IPS-NIHi7 (cell line): ENCODE data around the gene CDK5RAP2.
A peak's percentile ranks its signal among the peaks of the same experiment; 100 is the strongest.
"Not testable (repeated sequence)": the region's sequence is repeated elsewhere in the genome, so short reads cannot be mapped to it uniquely, and the experiment has no call there.

Source experiments
- DNase-seq: peaks from one replicate; pipeline ENCODE4 v3.0.0; 2012; ENCODE audit warnings: mixed read lengths; ENCODE audit errors: extremely low spot score

The CDK5RAP2 gene

DNA sequence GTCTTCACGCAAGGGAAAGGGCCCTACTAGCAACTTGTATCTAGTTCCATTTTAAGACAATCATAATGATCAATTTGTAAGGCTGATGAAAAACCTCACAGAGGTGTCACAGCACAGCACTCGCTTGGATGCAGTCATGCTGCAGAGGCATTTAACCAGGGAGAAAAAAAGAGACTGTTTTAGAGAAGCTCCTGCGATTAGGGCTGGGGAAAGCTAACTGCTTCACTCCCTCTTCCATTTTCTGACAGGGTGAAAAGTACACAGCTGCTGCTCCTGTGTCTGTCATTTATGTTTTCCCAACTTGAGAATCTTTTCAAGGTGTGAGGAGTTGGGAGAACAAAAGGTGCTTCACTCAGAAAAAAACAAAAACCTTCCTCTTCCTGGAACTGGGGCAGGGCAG lies 106.4 kb downstream of the CDK5RAP2 start:
- no peak for DNase-seq

DNA sequence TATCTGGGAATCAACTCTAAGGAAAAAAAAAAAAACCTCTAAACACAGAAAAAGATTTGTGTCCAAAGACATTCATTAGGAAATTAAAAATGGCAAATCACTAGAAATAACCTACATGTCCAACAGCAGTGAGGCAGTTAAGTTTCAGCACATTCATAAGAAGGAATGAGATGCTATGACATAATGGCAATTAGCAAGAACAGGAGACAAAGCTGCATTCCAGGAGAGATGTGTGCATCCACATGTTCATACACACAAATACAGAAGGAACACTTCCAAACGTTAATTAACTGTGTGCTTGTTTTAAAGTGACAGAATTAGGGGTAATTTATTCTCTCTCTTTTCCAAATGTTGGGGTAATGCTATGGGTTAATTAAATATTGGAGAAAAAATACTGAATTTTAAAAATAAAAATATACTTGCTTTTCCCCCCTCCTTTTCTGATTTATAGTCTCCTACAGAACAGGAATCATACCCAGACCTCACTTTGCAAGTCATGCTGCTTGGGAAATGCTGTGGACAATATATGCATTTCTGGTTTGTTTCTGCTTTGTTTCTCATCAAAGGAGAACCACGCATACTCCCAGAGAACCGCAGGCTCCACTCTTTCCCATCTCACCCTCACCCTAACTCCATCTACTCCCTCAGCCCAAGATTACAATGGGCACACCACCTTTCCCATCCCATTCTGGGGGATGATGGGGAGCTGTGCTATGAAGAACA lies 114.1 kb downstream of the CDK5RAP2 start:
- DNase-seq, result no peak

DNA sequence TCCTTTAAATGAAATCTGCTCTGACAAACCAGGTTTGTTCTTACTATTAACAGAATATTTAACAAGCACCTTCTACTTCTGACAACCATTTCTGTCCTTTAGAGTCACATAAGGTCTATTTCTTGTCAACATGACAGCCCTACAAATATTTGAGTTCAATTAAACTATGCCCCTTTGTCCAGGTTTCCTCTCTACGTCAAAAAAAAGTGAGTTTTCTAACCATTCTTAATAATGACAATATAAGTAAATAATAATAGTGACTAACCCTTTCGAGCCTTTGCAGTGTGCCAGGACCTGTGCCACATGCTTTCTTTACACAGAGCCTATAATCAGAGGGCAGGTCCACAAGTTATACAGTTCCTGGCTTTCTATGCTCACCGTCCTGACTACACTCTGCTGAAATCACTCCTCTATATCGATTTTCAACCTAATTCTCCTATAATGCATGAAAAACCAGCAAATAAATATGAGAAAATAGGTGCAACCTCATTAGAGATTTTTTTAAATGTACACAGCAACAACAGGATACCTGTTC lies 115.0 kb downstream of the CDK5RAP2 start:
- no peak for DNase-seq

DNA sequence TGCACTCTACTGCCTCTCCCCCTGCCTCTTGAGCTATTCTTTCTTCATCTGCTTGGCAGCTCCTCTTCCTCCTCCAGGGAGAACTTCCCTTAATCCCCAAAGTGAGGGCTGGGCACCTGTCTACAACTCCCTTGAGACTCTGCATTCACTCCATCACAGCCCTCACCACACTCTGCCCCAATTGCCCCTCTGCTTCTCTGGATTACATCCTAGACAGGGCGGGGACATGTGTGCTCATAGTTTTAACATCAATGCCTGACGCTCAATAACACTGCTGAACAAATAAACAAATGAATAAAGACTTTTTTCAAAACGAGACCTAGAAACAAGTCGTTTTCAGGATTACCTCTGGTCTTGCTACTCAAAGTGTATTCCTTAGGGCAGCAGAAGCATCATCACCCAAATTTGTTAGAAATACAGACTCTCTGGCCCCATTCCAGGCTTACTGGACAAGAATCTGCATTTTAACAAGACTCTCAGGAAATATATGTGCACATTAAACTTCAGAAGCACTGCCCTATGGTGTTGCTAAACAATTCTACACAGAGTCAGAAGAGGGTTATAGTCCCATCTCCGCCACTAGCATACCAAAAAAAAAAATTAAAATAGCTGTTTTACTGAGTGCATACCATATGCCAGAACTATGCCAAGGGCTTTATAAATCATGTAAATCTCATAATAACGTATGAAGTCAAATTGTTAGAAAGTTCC lies 115.6 kb downstream of the CDK5RAP2 start:
- DNase-seq, result no peak

DNA sequence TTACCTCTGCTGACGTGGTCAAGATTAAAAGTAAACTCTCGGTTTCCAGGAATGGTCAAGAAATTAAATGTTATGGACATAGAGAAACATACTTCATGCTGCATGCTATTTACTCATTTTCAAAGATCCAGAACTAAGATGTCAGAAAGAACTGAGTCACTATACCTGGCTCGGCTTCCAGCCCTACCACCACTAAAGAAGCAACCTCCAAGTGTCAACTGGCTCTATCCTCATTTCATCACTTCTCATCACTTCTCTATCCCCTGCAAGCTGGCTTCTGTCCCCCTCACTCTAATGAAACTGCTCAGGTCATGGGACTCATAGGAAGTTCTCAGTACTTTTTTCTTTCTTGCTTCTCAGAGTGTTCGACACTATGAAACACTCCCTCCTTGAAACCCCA lies 116.2 kb downstream of the CDK5RAP2 start:
- no peak for DNase-seq

DNA sequence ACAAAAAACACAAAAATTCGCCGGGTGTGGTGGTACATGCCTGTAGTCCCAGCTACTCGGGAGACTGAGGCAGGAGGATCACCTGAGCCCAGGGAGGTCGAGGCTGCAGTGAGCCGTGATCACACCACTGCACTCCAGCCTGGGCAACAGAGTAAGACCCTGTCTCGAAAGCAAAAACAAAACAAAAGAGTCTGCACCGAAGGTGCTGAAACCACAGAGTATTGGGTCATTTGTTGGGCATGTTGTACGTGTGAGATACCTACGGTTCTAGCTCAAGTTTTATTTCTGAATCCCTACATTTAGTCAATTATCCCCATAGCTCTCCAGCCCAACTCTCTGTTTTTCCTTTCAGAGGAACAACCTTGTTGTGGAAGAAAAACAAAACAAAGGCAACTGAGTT lies 118.3 kb downstream of the CDK5RAP2 start:
- DNase-seq, result not testable (repeated sequence)

DNA sequence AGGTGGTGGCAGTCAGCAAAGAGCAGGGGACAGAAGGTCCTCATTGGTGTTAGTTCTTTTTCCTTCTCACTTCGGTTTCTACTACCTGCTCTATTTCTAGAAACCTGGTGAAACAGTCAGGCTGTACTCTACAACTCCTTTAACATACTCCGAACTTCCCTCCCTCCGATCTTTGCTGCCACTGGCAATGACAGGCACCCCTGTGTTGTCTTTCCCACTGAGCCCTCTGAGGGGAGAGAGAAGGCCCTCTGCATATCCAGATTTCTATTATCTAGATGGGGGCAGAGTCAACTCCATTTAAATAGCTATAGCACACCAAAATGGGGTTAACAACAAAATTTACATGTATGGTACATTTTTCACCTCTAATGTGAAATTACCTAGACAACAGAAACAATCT lies 123.7 kb downstream of the CDK5RAP2 start:
- DNase-seq, result no peak

DNA sequence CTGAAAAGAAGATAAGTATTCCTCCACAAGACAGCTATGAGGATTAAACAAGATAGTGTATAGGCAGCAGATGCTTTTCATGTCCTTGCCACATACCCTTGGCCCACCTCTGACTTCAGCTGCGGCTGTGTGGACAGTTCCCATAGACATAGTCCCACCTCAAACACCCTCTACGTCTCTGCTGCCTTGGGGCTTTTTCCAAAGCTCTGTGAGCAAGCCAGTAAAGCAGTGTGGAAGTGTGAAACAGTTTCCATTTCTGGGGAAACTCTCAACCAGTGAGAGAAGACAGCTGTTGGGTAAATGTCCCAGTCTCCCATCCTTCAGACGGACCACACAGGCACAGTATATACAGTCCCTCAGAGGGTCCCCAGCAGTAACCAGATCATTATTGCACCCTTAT lies 125.5 kb downstream of the CDK5RAP2 start:
- DNase-seq, result no peak

DNA sequence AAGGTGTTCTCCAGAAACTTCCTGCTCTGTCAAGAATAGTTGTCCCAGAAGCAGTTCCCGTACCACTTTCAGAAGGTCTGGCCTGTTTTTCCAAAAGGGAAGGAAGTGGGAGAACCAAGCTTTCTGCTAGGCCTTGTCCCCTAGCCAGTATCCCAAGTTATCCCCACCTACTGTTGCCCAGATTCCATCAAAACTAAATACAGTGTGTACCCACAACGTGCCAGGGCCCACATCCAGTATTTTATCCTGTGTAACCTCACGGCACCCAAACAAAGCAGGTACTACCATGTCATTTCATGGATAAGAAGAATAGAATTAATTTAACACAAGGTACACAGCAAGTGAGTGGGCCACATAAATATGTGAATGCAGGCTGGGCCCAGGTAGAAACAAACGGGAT lies 126.2 kb downstream of the CDK5RAP2 start:
- DNase-seq, result no peak

DNA sequence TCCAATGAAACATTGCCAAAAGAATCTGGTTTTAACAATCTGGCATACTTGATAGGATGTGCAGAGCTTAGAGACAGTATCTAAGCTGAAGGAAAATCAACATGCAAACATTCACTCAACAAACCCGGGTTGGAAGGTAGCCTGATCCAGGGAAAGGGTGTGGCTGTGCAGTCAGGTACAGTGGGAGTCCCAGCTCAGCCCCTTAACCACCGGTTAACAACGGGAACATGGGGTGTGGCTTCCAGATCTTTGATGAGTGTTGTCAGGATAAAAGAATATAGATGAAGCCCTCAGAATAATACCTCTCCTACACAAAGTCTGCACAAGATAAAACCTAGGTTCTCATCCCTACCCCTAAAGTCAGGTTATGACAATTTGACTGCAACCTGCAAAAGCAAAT lies 127.3 kb downstream of the CDK5RAP2 start:
- DNase-seq, result no peak

DNA sequence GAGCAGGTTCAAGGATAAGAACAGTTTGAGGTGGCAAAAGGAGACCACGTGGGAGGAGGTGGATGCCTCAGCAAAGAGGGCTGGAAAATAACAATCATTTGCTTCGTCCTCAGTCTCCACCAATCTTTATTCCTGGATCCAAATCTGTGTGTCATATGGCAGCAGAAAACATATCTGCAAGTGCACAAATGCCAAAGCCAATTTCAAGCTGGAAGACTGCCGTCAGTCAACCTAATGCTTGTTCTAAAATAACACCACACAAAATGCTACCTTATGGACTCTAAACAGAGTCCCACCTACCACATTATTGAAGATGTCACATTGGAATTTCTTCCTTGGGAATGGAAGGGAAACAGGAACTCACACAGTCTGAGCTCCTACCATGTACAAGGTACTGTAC lies 129.1 kb downstream of the CDK5RAP2 start:
- DNase-seq, result no peak

DNA sequence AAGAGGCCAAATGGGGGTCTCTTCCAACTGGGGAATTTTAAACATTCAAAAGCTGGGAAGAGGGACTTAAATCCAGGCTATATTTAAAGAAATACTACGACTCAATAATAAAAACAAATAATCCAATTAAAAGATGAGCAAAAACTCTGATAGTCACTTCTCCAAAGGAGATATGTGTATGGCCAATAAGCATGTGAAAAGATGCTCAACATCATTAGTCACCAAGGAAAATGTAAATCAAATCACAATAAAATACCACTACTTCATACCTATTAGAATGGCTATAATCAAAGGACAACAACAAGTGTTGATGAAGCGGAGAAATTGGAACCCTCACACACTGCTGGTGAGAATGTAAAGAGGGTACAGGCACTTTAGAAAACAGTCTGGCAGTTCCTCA lies 130.4 kb downstream of the CDK5RAP2 start:
- no peak for DNase-seq

DNA sequence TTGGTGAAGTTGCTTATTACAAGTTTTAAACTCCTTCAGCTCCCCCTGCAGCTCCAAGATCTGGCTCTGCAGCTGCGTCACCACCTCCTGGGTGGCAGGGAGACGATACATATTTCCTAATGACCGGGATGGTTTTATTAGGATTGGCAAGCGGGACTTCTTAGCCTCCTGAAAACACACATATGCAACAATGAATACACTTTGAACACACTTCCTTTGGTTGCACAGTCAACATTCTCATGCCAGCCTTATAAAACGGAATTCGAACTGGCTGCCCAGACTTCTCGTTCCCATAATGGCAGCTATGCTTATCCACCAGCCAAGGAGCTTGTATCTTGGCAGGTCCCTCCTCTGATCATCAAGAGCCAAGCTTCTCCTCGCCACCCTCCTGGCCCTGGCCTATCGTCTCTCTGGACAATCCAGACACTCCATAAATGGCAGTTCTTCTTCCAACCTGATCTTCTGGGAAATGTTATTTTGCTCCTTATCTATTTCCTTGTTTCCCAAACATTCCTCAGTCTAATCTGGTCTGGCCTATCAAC lies 131.9 kb downstream of the CDK5RAP2 start:
- no peak for DNase-seq

DNA sequence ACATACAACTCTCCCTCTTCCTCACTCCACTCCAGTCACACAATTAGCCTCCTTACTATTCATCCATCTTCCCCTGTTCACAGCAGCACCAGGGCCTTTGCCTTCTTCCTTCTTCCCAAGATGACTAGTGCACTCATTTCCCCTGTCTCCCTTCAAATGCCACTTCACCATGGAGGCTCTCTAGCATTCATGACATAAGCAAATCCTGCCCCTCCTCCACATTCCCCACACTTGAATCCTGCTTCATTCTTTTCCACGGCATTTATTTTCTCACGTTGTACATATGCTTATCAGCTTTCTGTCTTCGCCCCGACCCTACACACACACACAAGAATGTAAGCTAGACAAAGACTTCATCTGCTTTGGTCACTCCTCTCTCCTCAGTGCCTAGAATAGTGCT lies 133.3 kb downstream of the CDK5RAP2 start:
- DNase-seq, result no peak

DNA sequence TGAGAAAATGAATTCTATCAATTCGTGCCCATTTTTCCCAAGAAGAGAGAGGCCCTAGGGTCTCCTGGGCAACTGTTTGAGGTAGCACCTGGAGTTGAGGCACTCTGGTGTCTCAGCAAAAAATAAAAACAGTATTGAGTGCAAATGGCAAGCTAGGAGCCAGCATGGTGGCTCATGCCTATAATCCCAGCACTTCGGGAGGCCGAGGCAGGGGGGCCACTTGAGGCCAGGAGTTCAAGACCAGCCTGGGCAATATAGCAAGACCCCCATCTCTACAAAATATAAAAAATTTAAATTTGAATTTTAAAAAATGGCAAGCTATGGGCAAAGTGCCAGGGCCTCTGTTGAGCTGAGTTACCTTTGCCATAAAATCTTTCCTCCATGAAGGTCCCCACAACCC lies 136.0 kb downstream of the CDK5RAP2 start:
- no peak for DNase-seq

DNA sequence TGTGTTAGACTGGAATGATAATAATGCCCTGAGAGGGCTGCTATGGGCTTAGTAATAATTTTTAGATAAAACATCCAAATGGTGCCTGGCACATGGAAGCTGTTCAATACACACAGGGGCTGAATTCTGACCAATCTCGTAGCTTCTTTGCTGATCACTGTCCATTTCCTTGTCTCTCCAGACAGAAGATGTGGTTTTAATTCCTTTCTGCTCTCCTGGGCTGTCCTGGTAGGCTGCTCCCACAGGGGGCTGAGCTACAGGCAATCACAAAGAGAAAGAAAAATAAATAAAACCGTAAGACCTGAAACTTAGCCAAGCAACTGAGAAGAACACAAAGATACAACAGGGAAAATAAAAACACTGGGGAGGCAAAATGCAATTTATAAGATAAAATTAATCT lies 136.5 kb downstream of the CDK5RAP2 start:
- DNase-seq, result no peak

DNA sequence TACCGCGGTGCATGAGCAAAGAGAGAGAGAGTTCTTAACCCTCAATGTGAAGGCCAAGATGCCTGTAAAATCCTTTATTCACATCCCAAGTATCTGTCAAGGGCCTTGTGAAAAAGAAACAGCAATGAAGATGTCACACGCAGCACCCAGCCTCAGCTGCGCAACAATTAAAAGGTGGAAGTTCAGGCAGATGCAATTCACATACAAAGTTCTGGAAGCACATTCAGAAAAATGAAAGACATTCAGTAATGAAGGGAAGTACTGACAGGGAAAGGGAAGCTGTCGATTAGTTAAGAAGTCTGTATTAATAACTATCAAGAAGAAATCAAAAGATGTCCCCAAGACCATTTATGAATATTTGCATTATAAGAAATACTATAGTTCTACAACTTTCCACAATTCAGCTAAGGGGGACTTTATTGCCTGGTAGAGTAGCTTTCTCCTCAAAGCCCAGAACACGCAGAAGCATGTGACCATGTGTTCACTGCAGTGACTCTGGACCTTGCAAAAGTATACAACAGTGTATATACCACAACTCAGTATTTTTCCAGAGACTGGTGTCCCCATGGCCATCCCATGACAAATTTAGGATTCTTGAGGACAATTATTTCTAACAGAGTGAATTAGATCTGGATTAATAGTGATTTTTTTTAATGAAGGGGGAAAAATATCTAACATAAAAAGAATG lies 137.5 kb downstream of the CDK5RAP2 start:
- no peak for DNase-seq

DNA sequence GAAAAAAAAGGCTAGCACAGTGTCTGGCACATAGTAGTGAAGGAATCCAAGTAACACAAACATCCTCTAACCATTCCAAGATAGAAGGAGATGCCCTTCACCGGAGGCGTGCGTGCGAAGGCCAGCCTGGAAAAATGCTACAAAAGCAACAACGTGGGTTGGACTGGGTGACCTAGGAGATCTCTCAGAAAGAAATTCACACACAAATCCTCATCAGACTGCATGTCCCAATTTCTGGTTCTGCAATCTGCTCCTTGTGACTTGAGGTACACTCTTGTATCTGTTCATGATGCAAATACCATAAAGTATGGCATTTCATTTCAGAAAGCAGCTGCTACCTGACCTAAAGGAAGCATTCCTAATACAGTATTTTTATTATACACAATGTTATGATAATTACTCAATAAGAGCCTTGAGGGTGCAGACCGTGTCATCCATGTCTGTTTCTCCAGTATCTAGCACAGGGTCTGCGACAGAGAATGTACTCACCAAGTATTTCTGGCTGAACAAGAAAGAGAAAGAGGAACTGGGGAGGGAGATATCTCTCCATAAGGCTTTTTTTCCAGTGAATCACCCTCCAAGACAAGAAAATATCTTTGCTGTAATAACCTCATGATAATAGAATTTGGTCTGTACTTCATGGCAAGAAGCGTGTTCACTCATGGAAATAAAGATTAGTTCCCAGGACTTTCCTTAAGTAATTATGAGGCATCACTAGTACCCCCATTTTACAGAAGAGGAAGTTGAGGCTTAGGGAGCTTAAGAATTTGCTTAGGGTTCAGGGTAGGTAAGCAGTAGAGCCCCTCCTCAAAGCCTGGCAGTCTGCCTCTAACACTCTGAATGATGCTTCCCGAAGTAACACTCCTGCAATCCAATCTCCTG lies 138.3 kb downstream of the CDK5RAP2 start:
- no peak for DNase-seq

DNA sequence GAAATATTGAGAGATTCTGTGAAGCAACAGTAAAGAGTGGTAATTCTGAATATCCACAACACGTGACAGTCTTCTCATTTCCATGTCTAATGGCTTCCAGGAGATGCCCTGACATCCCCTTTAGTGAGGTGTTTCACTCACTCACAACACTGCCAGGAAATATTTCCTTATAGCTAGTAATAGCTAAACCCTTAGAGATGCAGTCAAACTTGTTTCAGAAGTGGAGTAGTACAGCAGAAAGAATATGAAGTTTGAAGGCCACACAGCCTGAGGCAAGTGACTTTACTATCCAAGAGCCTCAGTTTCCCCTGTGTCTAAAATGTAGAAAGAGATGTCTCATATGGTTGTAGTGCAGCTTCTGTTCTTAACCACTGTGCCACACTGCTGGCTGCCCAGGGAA lies 139.2 kb downstream of the CDK5RAP2 start:
- DNase-seq, result no peak

DNA sequence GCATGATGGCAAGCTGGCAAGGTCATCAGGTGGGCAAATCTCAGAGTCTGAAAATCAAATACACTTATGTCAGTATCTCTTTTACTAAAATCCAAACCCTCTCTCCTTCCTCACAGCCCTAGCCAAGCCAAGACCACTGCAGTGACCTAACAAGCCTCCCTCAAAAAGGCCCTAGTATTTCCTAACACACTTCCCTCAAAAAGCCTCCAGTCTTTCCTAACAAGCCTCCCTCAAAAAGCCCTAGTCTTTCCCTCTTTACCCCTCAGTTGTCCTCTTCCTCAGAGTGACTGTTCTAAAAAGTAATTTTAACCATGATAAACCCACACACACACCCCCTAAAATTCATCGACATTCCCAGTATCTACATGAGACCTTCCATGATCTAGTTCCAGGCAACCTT lies 140.0 kb downstream of the CDK5RAP2 start:
- no peak for DNase-seq

DNA sequence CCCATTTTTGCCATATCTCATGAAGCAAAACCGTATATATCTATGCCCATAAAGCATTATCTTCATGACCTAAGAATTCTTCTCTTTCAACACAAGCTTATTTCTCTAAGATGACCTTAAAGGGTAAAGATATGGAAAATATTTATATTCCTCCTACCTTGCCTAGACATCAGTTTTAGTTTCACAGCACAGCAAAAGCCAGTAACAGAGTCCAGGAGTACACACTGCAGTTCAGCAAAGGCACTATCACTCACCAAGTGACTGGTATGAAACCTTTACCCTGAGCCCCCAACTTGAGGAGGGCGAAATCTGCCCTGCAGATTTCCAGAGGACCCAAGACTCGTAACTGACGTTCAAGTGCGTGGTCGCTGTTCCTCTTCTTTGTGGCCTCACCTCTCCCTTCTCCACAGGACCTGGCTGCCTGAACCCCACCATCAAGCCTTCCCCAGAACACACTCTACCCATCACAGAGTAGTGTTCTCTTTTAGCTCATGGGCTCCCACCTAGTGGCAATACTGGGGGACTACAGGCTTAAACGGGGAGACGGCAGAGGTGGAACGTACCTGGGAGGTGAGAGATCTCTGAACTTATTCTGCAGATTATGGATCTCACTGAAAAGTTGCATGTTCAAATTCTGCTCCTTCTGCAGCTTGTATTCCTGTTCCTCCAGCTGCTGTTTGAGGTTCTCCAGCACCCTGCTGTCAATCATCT lies 141.0 kb downstream of the CDK5RAP2 start:
- DNase-seq, result peak; percentile 71
